H1 (cell line): ENCODE measurements around the gene C6orf136. TPM values are rescaled to one million over a fixed set of nuclear protein-coding genes. Genes with fewer than 3 reads are reported as not detected.

Experiments used
- BACH1 ChIP-seq: IDR thresholded peaks from 2 replicates; pipeline ENCODE4 v1.6.1; 2012; ENCODE audit warnings: low read length, improper control_type of control experiment
- CBX5 ChIP-seq: fragments of 300-800, 300-1000 bp; sonication (generic); IDR thresholded peaks from 2 replicates; pipeline ENCODE4 v1.7.1; 2016; ENCODE audit warnings: antibody characterized with exemption, low read length, low read depth
- CHD1 ChIP-seq: IDR thresholded peaks from 2 replicates; pipeline ENCODE4 v1.6.1; 2012; ENCODE audit warnings: low read depth, low read length, improper control_type of control experiment
- CHD7 ChIP-seq: fragments of 300-600 bp; sonication (generic); IDR thresholded peaks from 2 replicates; pipeline ENCODE4 v1.7.1; 2012; ENCODE audit warnings: low read length, moderate library complexity, mild to moderate bottlenecking, inconsistent platforms; ENCODE audit not compliant: insufficient replicate concordance
- JUND ChIP-seq: IDR thresholded peaks from 2 replicates; pipeline ENCODE4 v1.6.1; 2011; ENCODE audit warnings: mild to moderate bottlenecking, improper control_type of control experiment, low read length
- KDM1A ChIP-seq: fragments of 200-600, 300-600 bp; sonication (generic); IDR thresholded peaks from 2 replicates; pipeline ENCODE4 v1.7.1; 2016; ENCODE audit warnings: mild to moderate bottlenecking, low read length, borderline replicate concordance
- KDM5A ChIP-seq: fragments of 200-600 bp; IDR thresholded peaks from 2 replicates; pipeline ENCODE4 v1.7.1; 2012; ENCODE audit warnings: mild to moderate bottlenecking, low read length, inconsistent platforms, mixed read lengths
- POLR2AphosphoS5 ChIP-seq: IDR thresholded peaks from 2 replicates; pipeline ENCODE4 v1.6.1; 2011; ENCODE audit warnings: low read depth, low read length
- TAF1 ChIP-seq: IDR thresholded peaks from 2 replicates; pipeline ENCODE4 v1.6.1; 2011; ENCODE audit warnings: mild to moderate bottlenecking, low read depth, low read length
- TAF7 ChIP-seq: optimal IDR thresholded peaks from 2 replicates; pipeline ENCODE3; 2011; ENCODE audit warnings: low read depth, mild to moderate bottlenecking, inconsistent platforms, low read length, moderate library complexity, borderline replicate concordance
- ZNF274 ChIP-seq: IDR thresholded peaks from 2 replicates; pipeline ENCODE4 v1.7.0; 2012; ENCODE audit warnings: low read length, borderline replicate concordance; ENCODE audit errors: extremely low read depth
- polyA plus RNA-seq, 7 experiments: library from polyadenylated mRNA; depleted of rRNA in 3 of 7; stranded (reverse) in 5 of 7; unstranded in 2 of 7; fragments of >200 nt in 5 of 7; fragments of 200-250 nt in 2 of 7; gene quantifications; 1 replicate in 5 of 7; 2 replicates in 1 of 7; 4 replicates in 1 of 7; pipeline versions ENCODE4 v1.2.1 to v1.2.3, GENCODE V29; 2011 to 2013; ENCODE audit warnings: missing spikeins in 2 of 7, mixed read lengths in 2 of 7
- total RNA-seq: library from RNA; stranded (reverse); fragmentation: NEBNext Ultra II Directional; extraction: Animal tissue kit (Norgen Biotek cat#: 25700); gene quantifications from 2 replicates; pipeline ENCODE4 v1.2.1, GENCODE V29; 2021

C6orf136 gene
- total and polyA plus RNA-seq, 2 of the 8 experiments (the other 6 are each of a cell fraction or from before 2014, with no cell fraction given) = 20.8 to 23.1 TPM

GRCh38 chr6:30615958-30616810 lies 30.7 kb upstream of the C6orf136 start (continued):
- no peak for TF ChIP-seq CHD7
- TF ChIP-seq BACH1 = no peak
- TF ChIP-seq ZNF274 = no peak
- peak; percentile 82 for TF ChIP-seq TAF7
- TF ChIP-seq CBX5 = no peak
- TF ChIP-seq KDM5A = no peak
- TF ChIP-seq TAF1 = peak; percentile 53; the same call in 1 of the 2 replicates
- TF ChIP-seq POLR2AphosphoS5 = peak; percentile 94
- peak; percentile 63 for TF ChIP-seq CHD1
- TF ChIP-seq JUND = no peak
- no peak for TF ChIP-seq KDM1A
